ENCODE data around the gene HOXC11.

- no peak for TF ChIP-seq CTCF (conservative IDR thresholded peaks at IDR 0.05 in 1 of 2, IDR thresholded peaks at IDR 0.05 in 1 of 2; ENCODE audit: extremely low read depth in 1 of 2, insufficient read depth in 1 of 2, low read depth in 1 of 2, low read length in 2 of 2)
- no peak for TF ChIP-seq EZH2 (IDR thresholded peaks at IDR 0.05; ENCODE audit: borderline replicate concordance, low read length)
Measured at GRCh38 chr12:54016478-54016964, 43.6 kb downstream of the HOXC11 start.
